Breast epithelium (tissue), 3 donors: ENCODE data around the gene GSX1.

Experiments used
- CTCF ChIP-seq, 3 donors: fragments of 450-650 bp; IDR thresholded peaks; one replicate each; pipeline ENCODE4 v1.5.1; 2016 to 2017; ENCODE audit warnings: antibody characterized with exemption in 3 of 3, mild to moderate bottlenecking in 3 of 3, moderate library complexity in 3 of 3
- POLR2A ChIP-seq: fragments of 450-650 bp; IDR thresholded peaks from one replicate; pipeline ENCODE4 v1.6.1; 2016; ENCODE audit warnings: antibody characterized with exemption, mild to moderate bottlenecking, moderate library complexity

GRCh38 chr13:27774169-27774568, 18.1 kb upstream of the GSX1 start:
- no peak for TF ChIP-seq CTCF (IDR thresholded peaks at IDR 0.05)
- TF ChIP-seq POLR2A = no peak
